Prostate gland (tissue), 2 donors: ENCODE results near the gene MCRIP2. TPM values are rescaled to one million over a fixed set of nuclear protein-coding genes. Genes with fewer than 3 reads are reported as not detected.

ENCODE experiments used
- DNase-seq: peaks from one replicate; pipeline ENCODE4 v3.0.0-alpha.2; 2019; ENCODE audit warnings: low spot score
- H3K27ac ChIP-seq, 2 donors: fragments of 200-600 bp; sonication (generic); 2 replicates each; pipeline ENCODE4 v1.5.1; 2017 to 2019
- H3K27me3 ChIP-seq: fragments of 200-600 bp; sonication (generic); replicated peaks from 2 replicates; pipeline ENCODE4 v1.5.1; 2019; ENCODE audit not compliant: insufficient read depth
- H3K36me3 ChIP-seq, 2 donors: fragments of 200-600 bp; sonication (generic); 1 replicate in 1 of 2; 2 replicates in 1 of 2; pipeline versions ENCODE4 v1.5.1 to v1.8.1; 2017 to 2019
- H3K4me1 ChIP-seq: fragments of 200-600 bp; sonication (generic); replicated peaks from 2 replicates; pipeline ENCODE4 v1.5.1; 2019
- H3K4me3 ChIP-seq, 2 donors: fragments of 200-600 bp; sonication (generic); 2 replicates each; pipeline ENCODE4 v1.5.1; 2017 to 2019
- H3K9me3 ChIP-seq: fragments of 200-600 bp; sonication (generic); 2 replicates; pipeline ENCODE4 v1.5.1; 2017
- CTCF ChIP-seq, 4 experiments: fragments of 200-600 bp in 2 of 4; fragments of 450-650 bp in 2 of 4; sonication (generic) in 2 of 4; IDR thresholded peaks; 1 replicate in 3 of 4; 2 replicates in 1 of 4; pipeline ENCODE4 v1.5.1; 2016 to 2019; ENCODE audit warnings: antibody characterized with exemption in 4 of 4, mild to moderate bottlenecking in 2 of 4, moderate library complexity in 2 of 4
- POLR2A ChIP-seq: fragments of 450-650 bp; IDR thresholded peaks from one replicate; pipeline ENCODE4 v1.6.1; 2016; ENCODE audit warnings: antibody characterized with exemption, mild to moderate bottlenecking
- POLR2AphosphoS5 ChIP-seq: sonication (generic); formaldehyde crosslinking; IDR thresholded peaks from one replicate; pipeline ENCODE4 v1.6.1; 2017; ENCODE audit warnings: antibody characterized with exemption
- WGBS: methylation state at CpG from one replicate; pipeline ENCODE4 v1.1.5; 2018; 5-methylcytosine and 5-hydroxymethylcytosine counted together
- intact Hi-C: fragments of 100-400 bp; cut with DNase I; formaldehyde crosslinking; loops from one replicate; pipeline ENCODE4 v1.14.2; 2022
- total RNA-seq, 2 donors: library from RNA; depleted of rRNA; stranded (reverse); fragments of >200 nt; gene quantifications; one replicate each; pipeline ENCODE4 v1.1.0, GENCODE V29; 2016

The MCRIP2 gene
- total RNA-seq, 2 donors from 2014 or later = 59.5 to 61.6 TPM

GRCh38 chr16:598823-599739, 42.5 kb upstream of the MCRIP2 start:
- TF ChIP-seq POLR2AphosphoS5 (no peak), CTCF (IDR thresholded peaks at IDR 0.05) (no peak), POLR2A (no peak)
- H3K4me3 ChIP-seq = no peak overlapping the region
- 94% methylated on average over 43 of the region's 43 CpGs for WGBS
- H3K36me3 ChIP-seq = peaks cover 0 to 4% of the 10 kb centered on the region in 2 donors
- intact Hi-C loops = no loop called here
- no peaks in the 10 kb centered on the region for H3K27me3 ChIP-seq
- no peak overlapping the region for H3K27ac ChIP-seq
- DNase-seq = no peak
- H3K4me1 ChIP-seq = peaks cover 4% of the 10 kb centered on the region
- H3K9me3 ChIP-seq = no peaks in the 10 kb centered on the region

GRCh38 chr16:600781-601180, 40.8 kb upstream of the MCRIP2 start:
- TF ChIP-seq POLR2AphosphoS5 = no peak
- no peak for TF ChIP-seq POLR2A
- TF ChIP-seq CTCF (IDR thresholded peaks at IDR 0.05) = no peak
- 53% methylated on average over 7 of the region's 7 CpGs for WGBS
- intact Hi-C loops = no loop called here
- Histone ChIP-seq H3K4me1 (no peaks in the 10 kb centered on the region), H3K27ac (no peak overlapping the region), H3K9me3 (no peaks in the 10 kb centered on the region), H3K27me3 (no peaks in the 10 kb centered on the region), H3K36me3 (peaks cover 0 to 4% of the 10 kb centered on the region in 2 donors), H3K4me3 (no peak overlapping the region)
- DNase-seq = no peak

- no peaks in the 10 kb centered on the region for H3K27me3 ChIP-seq
- no peaks in the 10 kb centered on the region for H3K36me3 ChIP-seq
- H3K4me3 ChIP-seq = no peak overlapping the region
- intact Hi-C loops = no loop called here
- no peak overlapping the region for H3K27ac ChIP-seq
- no peaks in the 10 kb centered on the region for H3K9me3 ChIP-seq
- H3K4me1 ChIP-seq = no peaks in the 10 kb centered on the region
- 88% methylated on average over 5 of the region's 5 CpGs for WGBS
- TF ChIP-seq POLR2A = no peak
- DNase-seq = no peak
Observed at GRCh38 chr16:603933-604332, 37.7 kb upstream of the MCRIP2 start.

GRCh38 chr16:606656-607307, 34.8 kb upstream of the MCRIP2 start:
- Histone ChIP-seq H3K4me3 (no peak overlapping the region), H3K9me3 (no peaks in the 10 kb centered on the region)

More at GRCh38 chr16:606656-607307, 34.8 kb upstream of the MCRIP2 start:
- Histone ChIP-seq H3K4me1 (peaks cover 4% of the 10 kb centered on the region), H3K36me3 (no peaks in the 10 kb centered on the region), H3K27me3 (no peaks in the 10 kb centered on the region), H3K27ac (no peak overlapping the region)
- WGBS = 98% methylated on average over 22 of the region's 22 CpGs
- intact Hi-C loops = no loop called here
- no peak for DNase-seq
- TF ChIP-seq POLR2AphosphoS5 (no peak), POLR2A (no peak), CTCF (IDR thresholded peaks at IDR 0.05) (no peak)
